SH-SY5Y (cell line): ENCODE measurements around the gene NRSN2.

ENCODE experiments used
- GATA2 ChIP-seq: IDR thresholded peaks from 2 replicates; pipeline ENCODE4 v1.6.1; 2011; ENCODE audit warnings: mild to moderate bottlenecking, low read depth, low read length
- GATA3 ChIP-seq: IDR thresholded peaks from 2 replicates; pipeline ENCODE4 v1.6.1; 2011; ENCODE audit warnings: low read depth, mild to moderate bottlenecking, low read length, moderate library complexity

DNA sequence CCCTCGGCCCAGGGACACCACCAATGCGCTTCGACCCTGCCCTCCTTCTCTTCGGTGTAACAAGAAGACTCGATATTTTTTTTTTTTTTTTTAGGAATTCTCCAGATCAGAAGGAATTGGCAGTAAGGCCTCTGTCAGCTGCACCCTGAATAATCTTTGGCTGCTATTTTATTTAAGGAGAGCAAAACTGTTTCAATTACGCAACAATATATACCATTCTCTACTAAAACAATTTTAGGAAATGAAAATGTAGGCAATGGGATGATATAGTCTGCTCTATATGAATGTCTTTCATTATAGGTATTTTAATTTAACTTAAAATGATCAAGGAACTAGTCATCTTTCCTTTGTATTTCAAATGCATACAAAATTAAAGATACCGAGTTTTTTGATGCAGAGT is 36.3 kb upstream of the NRSN2 start:
- TF ChIP-seq GATA2 (no peak), GATA3 (no peak)
